Liver (tissue), 9 donors: ENCODE data around the gene XRCC1. TPM values are rescaled to one million over a fixed set of nuclear protein-coding genes. Genes with fewer than 3 reads are reported as not detected.

Experiments used
- DNase-seq: peaks from one replicate; pipeline ENCODE4 v3.0.0-alpha.2; 2017; ENCODE audit warnings: low spot score
- H3K27ac ChIP-seq, 2 donors: one replicate each; pipeline ENCODE4 v1.7.0; 2013; ENCODE audit warnings: inconsistent platforms in 2 of 2, low read length in 2 of 2, control low read depth in 1 of 2, low read depth in 1 of 2, mild to moderate bottlenecking in 1 of 2
- H3K27me3 ChIP-seq, 4 donors: one replicate each; pipeline versions ENCODE4 v1.6.1 to v1.7.0; 2013; ENCODE audit warnings: low read length in 3 of 4, inconsistent platforms in 1 of 4, mild to moderate bottlenecking in 1 of 4, moderate library complexity in 1 of 4; ENCODE audit not compliant: control insufficient read depth in 4 of 4, insufficient read depth in 4 of 4
- H3K36me3 ChIP-seq, 4 donors: one replicate each; pipeline versions ENCODE4 v1.6.1 to v1.7.0; 2013; ENCODE audit warnings: low read length in 3 of 4, mild to moderate bottlenecking in 3 of 4, low read depth in 1 of 4, moderate library complexity in 1 of 4; ENCODE audit not compliant: control insufficient read depth in 4 of 4, insufficient read depth in 3 of 4
- H3K4me1 ChIP-seq, 4 donors: one replicate each; pipeline versions ENCODE4 v1.6.1 to v1.7.0; 2013; ENCODE audit warnings: low read length in 3 of 4, mild to moderate bottlenecking in 3 of 4, moderate library complexity in 1 of 4; ENCODE audit not compliant: control insufficient read depth in 4 of 4, insufficient read depth in 4 of 4
- H3K4me3 ChIP-seq, 3 donors: one replicate each; pipeline versions ENCODE4 v1.6.1 to v1.7.0; 2013; ENCODE audit warnings: low read length in 3 of 3, control low read depth in 1 of 3, low read depth in 1 of 3, mild to moderate bottlenecking in 1 of 3
- H3K9ac ChIP-seq, 2 donors: one replicate each; pipeline ENCODE4 v1.7.0; 2013; ENCODE audit warnings: low read length in 2 of 2, mild to moderate bottlenecking in 2 of 2, moderate library complexity in 2 of 2, control low read depth in 1 of 2, low read depth in 1 of 2
- H3K9me3 ChIP-seq, 4 donors: one replicate each; pipeline versions ENCODE4 v1.6.1 to v1.7.0; 2013; ENCODE audit warnings: low read length in 3 of 4; ENCODE audit not compliant: control insufficient read depth in 4 of 4
- CTCF ChIP-seq: fragments of 150-350 bp; IDR thresholded peaks from 2 replicates; pipeline ENCODE4 v1.5.1; 2017; ENCODE audit warnings: improper control_type of control experiment, low read depth, low read length; ENCODE audit not compliant: missing input control
- FOXA1 ChIP-seq: IDR thresholded peaks from 2 replicates; pipeline ENCODE4 v1.6.1; 2016; ENCODE audit warnings: antibody characterized with exemption
- GABPA ChIP-seq, 2 donors: IDR thresholded peaks in 1 of 2; conservative IDR thresholded peaks in 1 of 2; 2 replicates each; pipeline ENCODE4 v1.6.1; 2016; ENCODE audit warnings: antibody characterized with exemption in 2 of 2, mild to moderate bottlenecking in 1 of 2, moderate library complexity in 1 of 2
- HNF4G ChIP-seq: IDR thresholded peaks from 2 replicates; pipeline ENCODE4 v1.6.1; 2016; ENCODE audit warnings: antibody characterized with exemption
- JUND ChIP-seq, 2 donors: IDR thresholded peaks; 2 replicates each; pipeline ENCODE4 v1.6.1; 2016; ENCODE audit warnings: antibody characterized with exemption in 2 of 2
- REST ChIP-seq: IDR thresholded peaks from 2 replicates; pipeline ENCODE4 v1.6.1; 2016; ENCODE audit warnings: antibody characterized with exemption, mild to moderate bottlenecking
- WGBS: extraction: QIAGEN DNeasy Blood & Tissue Kit; methylation state at CpG from one replicate; pipeline ENCODE4 v1.1.7; 2013; 5-methylcytosine and 5-hydroxymethylcytosine counted together
- polyA plus RNA-seq, 2 donors: library from polyadenylated mRNA; stranded (reverse) in 1 of 2; unstranded in 1 of 2; fragments of 200-250 nt in 1 of 2; fragments of >200 nt in 1 of 2; fragmentation: Nextera tagmentation in 1 of 2; extraction: Ambion mirVana in 1 of 2; gene quantifications; one replicate each; pipeline versions ENCODE4 v1.2.1 to v1.2.3, GENCODE V29; 2013 to 2015
- total RNA-seq, 2 donors: library from RNA; depleted of rRNA; stranded (reverse); fragments of >200 nt; gene quantifications; one replicate each; pipeline ENCODE4 v1.2.3, GENCODE V29; 2014
- donor health status: healthy.
- donor health status: healthy.
- donor health status: healthy.
- donor health status: healthy.
- donor health status: healthy.

XRCC1 gene
- total and polyA plus RNA-seq, 4 donors = 3.6 to 9.8 (median 4.9) TPM

GRCh38 chr19:43623889-43624670 is 48.8 kb upstream of the XRCC1 start:
- Histone ChIP-seq H3K27ac (no peak overlapping the region), H3K9ac (no peak overlapping the region), H3K4me1 (peaks cover 0 to 9% (median 7%) of the 10 kb centered on the region in 4 donors), H3K4me3 (no peak overlapping the region), H3K36me3 (no peaks in the 10 kb centered on the region), H3K9me3 (no peaks in the 10 kb centered on the region), H3K27me3 (no peaks in the 10 kb centered on the region)
- DNase-seq = no peak
- TF ChIP-seq HNF4G = no peak
- 88% methylated on average over 35 of the region's 35 CpGs for WGBS

- Histone ChIP-seq H3K27ac (no peak overlapping the region), H3K36me3 (no peaks in the 10 kb centered on the region), H3K27me3 (no peaks in the 10 kb centered on the region), H3K4me1 (peaks cover 0 to 16% (median 11%) of the 10 kb centered on the region in 4 donors), H3K4me3 (no peak overlapping the region), H3K9ac (no peak overlapping the region), H3K9me3 (no peaks in the 10 kb centered on the region)
- TF ChIP-seq JUND (IDR thresholded peaks at IDR 0.05) (no peak), GABPA (IDR thresholded peaks at IDR 0.05 in 1 of 2, conservative IDR thresholded peaks at IDR 0.05 in 1 of 2) (no peak), FOXA1 (no peak), CTCF (no peak)
- no peak for DNase-seq
- WGBS = 80% methylated on average over 1 of the region's 1 CpG
Observed at GRCh38 chr19:43622956-43623355, 47.6 kb upstream of the XRCC1 start.

- TF ChIP-seq REST = no peak
- H3K36me3 ChIP-seq = no peaks in the 10 kb centered on the region
- no peak for DNase-seq
- no peaks in the 10 kb centered on the region for H3K9me3 ChIP-seq
- H3K9ac ChIP-seq = no peak overlapping the region
- peaks cover 0 to 16% (median 11%) of the 10 kb centered on the region in 4 donors for H3K4me1 ChIP-seq
- whole genome bisulfite sequencing = 75% methylated on average over 4 of the region's 4 CpGs
- H3K4me3 ChIP-seq = no peak overlapping the region
- no peak overlapping the region for H3K27ac ChIP-seq
- no peaks in the 10 kb centered on the region for H3K27me3 ChIP-seq
Observed at GRCh38 chr19:43622070-43622469, 46.7 kb upstream of the XRCC1 start.
